ENCODE measurements around the gene ISG20.
A peak's percentile ranks its signal among the peaks of the same experiment; 100 is the strongest.

Gene ISG20

GRCh38 chr15:88638626-88639372, at the start of gene ISG20:
TSS of gene ISG20 (plus strand) at chr15:88639016. CDS start at chr15:88639367, 351 bp downstream.
- DNase-seq (ENCODE audit: low read depth in 2 of 2), result peak; percentile 95 to 97

- DNase-seq (ENCODE audit: low read depth in 2 of 2), result no peak
Observed at GRCh38 chr15:88590759-88591158, 48.1 kb upstream of the ISG20 start.

GRCh38 chr15:88591384-88591783, 47.4 kb upstream of the ISG20 start:
- DNase-seq (ENCODE audit: low read depth in 2 of 2), result no peak

- DNase-seq (ENCODE audit: low read depth in 2 of 2), result no peak
Observed at GRCh38 chr15:88603885-88604284, 34.9 kb upstream of the ISG20 start.

- no peak for DNase-seq (ENCODE audit: low read depth in 2 of 2)
Observed at GRCh38 chr15:88604381-88605188, 34.2 kb upstream of the ISG20 start.

- no peak for DNase-seq (ENCODE audit: low read depth in 2 of 2)
Observed at GRCh38 chr15:88605189-88606069, 33.4 kb upstream of the ISG20 start.

GRCh38 chr15:88606070-88606794, 32.6 kb upstream of the ISG20 start:
- DNase-seq (ENCODE audit: low read depth in 2 of 2), result no peak

- no peak for DNase-seq (ENCODE audit: low read depth in 2 of 2)
Observed at GRCh38 chr15:88607951-88608350, 30.9 kb upstream of the ISG20 start.

GRCh38 chr15:88608607-88609181, 30.1 kb upstream of the ISG20 start:
- no peak for DNase-seq (ENCODE audit: low read depth in 2 of 2)

GRCh38 chr15:88609344-88610090, 29.3 kb upstream of the ISG20 start:
- DNase-seq (ENCODE audit: low read depth in 2 of 2), result no peak

GRCh38 chr15:88610701-88611231, 28.1 kb upstream of the ISG20 start:
- no peak for DNase-seq (ENCODE audit: low read depth in 2 of 2)

- no peak for DNase-seq (ENCODE audit: low read depth in 2 of 2)
Observed at GRCh38 chr15:88612186-88612796, 26.5 kb upstream of the ISG20 start.

GRCh38 chr15:88613074-88613944, 25.5 kb upstream of the ISG20 start:
- DNase-seq (ENCODE audit: low read depth in 2 of 2), result no peak

GRCh38 chr15:88615303-88616107, 23.3 kb upstream of the ISG20 start:
- DNase-seq (ENCODE audit: low read depth in 2 of 2), result no peak

GRCh38 chr15:88616240-88616639, 22.6 kb upstream of the ISG20 start:
- DNase-seq (ENCODE audit: low read depth in 2 of 2), result no peak

GRCh38 chr15:88617031-88617722, 21.6 kb upstream of the ISG20 start:
- no peak for DNase-seq (ENCODE audit: low read depth in 2 of 2)

- DNase-seq (ENCODE audit: low read depth in 2 of 2), result no peak
Observed at GRCh38 chr15:88617790-88618189, 21.0 kb upstream of the ISG20 start.
